T-helper 17 cell (primary cell): ENCODE measurements around the gene NDUFB4. TPM values are rescaled to one million over a fixed set of nuclear protein-coding genes. Genes with fewer than 3 reads are reported as not detected.

Experiments
- ATAC-seq: fragments of 150-1000 bp; cut with Tn5 transposase; 2 replicates; pipeline ENCODE4 v1.10.0; 2021; ENCODE audit warnings: mild to moderate bottlenecking, moderate library complexity
- DNase-seq, 3 donors: peaks; one replicate each; pipeline versions ENCODE4 v3.0.0 to v3.0.0-alpha.2; 2020 to 2021
- H3K9me3 ChIP-seq: one replicate; pipeline ENCODE4 v1.7.0; 2013; ENCODE audit warnings: low read length, mild to moderate bottlenecking; ENCODE audit not compliant: control insufficient read depth, poor library complexity, severe bottlenecking
- H3K27ac Mint-ChIP-seq: one replicate; pipeline ENCODE4 v1.8.0; 2022; ENCODE audit warnings: mild to moderate bottlenecking, moderate library complexity, mixed read lengths
- H3K27me3 Mint-ChIP-seq: one replicate; pipeline ENCODE4 v1.8.0; 2022; ENCODE audit warnings: mixed read lengths
- H3K36me3 Mint-ChIP-seq: one replicate; pipeline ENCODE4 v1.8.0; 2022; ENCODE audit warnings: low read depth, mixed read lengths
- H3K4me1 Mint-ChIP-seq: one replicate; pipeline ENCODE4 v1.8.0; 2022; ENCODE audit warnings: mild to moderate bottlenecking, mixed read lengths
- H3K4me3 Mint-ChIP-seq: one replicate; pipeline ENCODE4 v1.8.0; 2022; ENCODE audit warnings: mild to moderate bottlenecking, moderate library complexity, mixed read lengths
- total RNA-seq, 4 donors: library from RNA in 2 of 4; stranded (reverse) in 2 of 4; gene quantifications; one replicate each; pipeline ENCODE4 v1.2.3 and lab custom pipeline; 2022 to 2026

Gene NDUFB4
- total RNA-seq, 2 donors from 2014 or later: 69.9 to 77.3 TPM

GRCh38 chr3:120563356-120564022, 32.6 kb upstream of the NDUFB4 start:
- ATAC-seq: no peak
- no peaks in the 10 kb centered on the region for H3K36me3 Mint-ChIP-seq
- no peak overlapping the region for H3K27ac Mint-ChIP-seq
- H3K4me1 Mint-ChIP-seq: peaks cover 13% of the 10 kb centered on the region
- peaks cover 18% of the 10 kb centered on the region for H3K27me3 Mint-ChIP-seq
- DNase-seq: no peak
- no peak overlapping the region for H3K4me3 Mint-ChIP-seq
- H3K9me3 ChIP-seq: no peaks in the 10 kb centered on the region

- Mint-ChIP-seq H3K4me1 (peaks cover 3% of the 10 kb centered on the region), H3K27me3 (peaks cover 26% of the 10 kb centered on the region), H3K36me3 (no peaks in the 10 kb centered on the region), H3K27ac (no peak overlapping the region), H3K4me3 (no peak overlapping the region)
- no peak for DNase-seq
- ATAC-seq: no peak
- H3K9me3 ChIP-seq: no peaks in the 10 kb centered on the region
Observed at GRCh38 chr3:120566243-120566975, 29.7 kb upstream of the NDUFB4 start.

GRCh38 chr3:120567370-120568201, 28.6 kb upstream of the NDUFB4 start:
- H3K9me3 ChIP-seq: no peaks in the 10 kb centered on the region
- H3K27me3 Mint-ChIP-seq: peaks cover 19% of the 10 kb centered on the region
- peaks cover 3% of the 10 kb centered on the region for H3K4me1 Mint-ChIP-seq
- DNase-seq (no peak), ATAC-seq (peak; percentile 60)
- no peak overlapping the region for H3K27ac Mint-ChIP-seq
- H3K36me3 Mint-ChIP-seq: no peaks in the 10 kb centered on the region
- H3K4me3 Mint-ChIP-seq: no peak overlapping the region

GRCh38 chr3:120568202-120568531, 28.0 kb upstream of the NDUFB4 start:
- H3K27me3 Mint-ChIP-seq: peaks cover 18% of the 10 kb centered on the region
- no peak overlapping the region for H3K4me3 Mint-ChIP-seq
- ATAC-seq (no peak), DNase-seq (no peak)
- no peaks in the 10 kb centered on the region for H3K36me3 Mint-ChIP-seq
- H3K9me3 ChIP-seq: no peaks in the 10 kb centered on the region
- peaks cover 3% of the 10 kb centered on the region for H3K4me1 Mint-ChIP-seq
- no peak overlapping the region for H3K27ac Mint-ChIP-seq

- H3K4me1 Mint-ChIP-seq: peaks cover 3% of the 10 kb centered on the region
- no peak for ATAC-seq
- no peak for DNase-seq
- no peak overlapping the region for H3K4me3 Mint-ChIP-seq
- peaks cover 15% of the 10 kb centered on the region for H3K27me3 Mint-ChIP-seq
- H3K27ac Mint-ChIP-seq: no peak overlapping the region
- H3K9me3 ChIP-seq: no peaks in the 10 kb centered on the region
- H3K36me3 Mint-ChIP-seq: no peaks in the 10 kb centered on the region
Observed at GRCh38 chr3:120568598-120568997, 27.5 kb upstream of the NDUFB4 start.

- H3K4me1 Mint-ChIP-seq: peaks cover 3% of the 10 kb centered on the region
- no peak overlapping the region for H3K4me3 Mint-ChIP-seq
- H3K36me3 Mint-ChIP-seq: no peaks in the 10 kb centered on the region
- H3K27ac Mint-ChIP-seq: no peak overlapping the region
- DNase-seq (no peak), ATAC-seq (no peak)
- no peaks in the 10 kb centered on the region for H3K9me3 ChIP-seq
- peaks cover 20% of the 10 kb centered on the region for H3K27me3 Mint-ChIP-seq
Observed at GRCh38 chr3:120569222-120570057, 26.7 kb upstream of the NDUFB4 start.

- no peak overlapping the region for H3K4me3 Mint-ChIP-seq
- no peaks in the 10 kb centered on the region for H3K36me3 Mint-ChIP-seq
- no peaks in the 10 kb centered on the region for H3K9me3 ChIP-seq
- ATAC-seq: no peak
- DNase-seq: no peak
- H3K27ac Mint-ChIP-seq: no peak overlapping the region
- H3K4me1 Mint-ChIP-seq: peaks cover 3% of the 10 kb centered on the region
- peaks cover 20% of the 10 kb centered on the region for H3K27me3 Mint-ChIP-seq
Observed at GRCh38 chr3:120572027-120572426, 24.1 kb upstream of the NDUFB4 start.

GRCh38 chr3:120587332-120587975, 8.7 kb upstream of the NDUFB4 start:
- Mint-ChIP-seq H3K4me1 (no peaks in the 10 kb centered on the region), H3K4me3 (no peak overlapping the region), H3K27me3 (no peaks in the 10 kb centered on the region), H3K27ac (no peak overlapping the region), H3K36me3 (peaks cover 2% of the 10 kb centered on the region)
- H3K9me3 ChIP-seq: no peaks in the 10 kb centered on the region
- ATAC-seq (no peak), DNase-seq (no peak)

- Mint-ChIP-seq H3K4me3 (peak overlapping the region; percentile 94), H3K36me3 (peaks cover 2% of the 10 kb centered on the region), H3K4me1 (peaks cover 5% of the 10 kb centered on the region), H3K27me3 (no peaks in the 10 kb centered on the region), H3K27ac (no peak overlapping the region)
- DNase-seq (no peak), ATAC-seq (no peak)
- H3K9me3 ChIP-seq: no peaks in the 10 kb centered on the region
Observed at GRCh38 chr3:120595788-120596115, 384 bp upstream of the NDUFB4 start.

GRCh38 chr3:120596853-120597223, 702 bp downstream of the NDUFB4 start:
- H3K9me3 ChIP-seq: no peaks in the 10 kb centered on the region
- ATAC-seq (no peak), DNase-seq (no peak)
- Mint-ChIP-seq H3K27me3 (no peaks in the 10 kb centered on the region), H3K4me3 (peak overlapping the region; percentile 94), H3K36me3 (peaks cover 2% of the 10 kb centered on the region), H3K4me1 (peaks cover 9% of the 10 kb centered on the region), H3K27ac (no peak overlapping the region)

- Mint-ChIP-seq H3K36me3 (peaks cover 3% of the 10 kb centered on the region), H3K4me3 (peak overlapping the region; percentile 84), H3K4me1 (peaks cover 9% of the 10 kb centered on the region), H3K27ac (no peak overlapping the region), H3K27me3 (no peaks in the 10 kb centered on the region)
- no peak for ATAC-seq
- no peaks in the 10 kb centered on the region for H3K9me3 ChIP-seq
- no peak for DNase-seq
Observed at GRCh38 chr3:120597445-120598049, 1.4 kb downstream of the NDUFB4 start.

- peaks cover 9% of the 10 kb centered on the region for H3K4me1 Mint-ChIP-seq
- ATAC-seq: no peak
Observed at GRCh38 chr3:120599211-120599610, 3.1 kb downstream of the NDUFB4 start.

More at GRCh38 chr3:120599211-120599610, 3.1 kb downstream of the NDUFB4 start:
- no peak for DNase-seq
- Mint-ChIP-seq H3K4me3 (no peak overlapping the region), H3K36me3 (peaks cover 8% of the 10 kb centered on the region), H3K27me3 (no peaks in the 10 kb centered on the region), H3K27ac (no peak overlapping the region)
- H3K9me3 ChIP-seq: no peaks in the 10 kb centered on the region
